ENCODE measurements around the gene CRKL. TPM values are rescaled to one million over a fixed set of nuclear protein-coding genes. Genes with fewer than 3 reads are reported as not detected.
"Not testable (repeated sequence)": the region's sequence is repeated elsewhere in the genome, so short reads cannot be mapped to it uniquely, and the experiment has no call there.

The CRKL gene
- total RNA-seq, 4 donors from 2014 or later: 38.5 to 47.8 (median 42.1) TPM

DNA sequence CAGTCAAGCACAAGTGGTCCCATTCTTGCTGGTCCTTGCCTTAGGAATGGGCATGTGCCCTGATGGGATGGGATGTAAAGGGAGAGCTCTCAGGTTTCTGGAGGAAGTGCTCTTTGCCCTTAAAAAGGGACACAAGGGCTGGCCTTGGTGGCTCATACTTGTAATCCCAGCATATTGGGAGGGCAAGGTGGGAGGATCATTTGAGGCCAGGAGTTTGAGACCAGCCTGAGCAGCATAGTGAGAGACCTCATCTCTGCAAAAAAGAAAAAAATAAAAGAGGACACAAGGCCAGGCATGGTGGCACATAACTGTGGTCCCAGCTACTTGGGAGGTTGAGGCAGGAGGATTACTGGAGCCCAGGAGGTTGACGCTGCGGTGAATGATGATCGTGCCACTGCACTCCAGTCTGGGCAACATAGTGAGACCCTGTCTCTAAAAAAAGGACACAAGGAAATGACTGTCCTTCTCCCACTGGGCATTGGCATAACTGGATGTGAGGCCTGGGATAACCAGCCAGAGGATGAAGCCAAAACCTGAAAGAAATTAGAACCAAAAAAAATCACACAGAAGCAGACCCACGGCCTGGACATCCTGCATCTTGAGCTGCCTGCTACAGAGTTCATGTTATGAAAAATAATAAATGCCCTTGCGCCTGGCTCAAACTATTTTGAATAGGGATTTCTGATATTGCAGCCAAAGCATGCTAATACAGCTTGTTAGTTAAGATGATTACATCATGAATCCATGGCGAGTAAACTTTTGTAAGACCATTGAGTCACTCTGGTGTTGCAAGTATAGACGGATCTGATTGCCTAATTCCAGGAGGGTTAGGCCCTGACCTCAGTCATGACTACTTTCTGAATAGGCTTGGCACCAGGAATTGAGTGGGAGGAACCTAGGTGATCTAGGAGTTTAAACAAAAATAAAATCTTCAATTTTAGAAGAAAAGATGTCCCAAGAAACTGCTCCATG is 12.9 kb upstream of the CRKL start:
- no peak for TF ChIP-seq POLR2A (IDR thresholded peaks at IDR 0.05)
- TF ChIP-seq, protein P1, sequence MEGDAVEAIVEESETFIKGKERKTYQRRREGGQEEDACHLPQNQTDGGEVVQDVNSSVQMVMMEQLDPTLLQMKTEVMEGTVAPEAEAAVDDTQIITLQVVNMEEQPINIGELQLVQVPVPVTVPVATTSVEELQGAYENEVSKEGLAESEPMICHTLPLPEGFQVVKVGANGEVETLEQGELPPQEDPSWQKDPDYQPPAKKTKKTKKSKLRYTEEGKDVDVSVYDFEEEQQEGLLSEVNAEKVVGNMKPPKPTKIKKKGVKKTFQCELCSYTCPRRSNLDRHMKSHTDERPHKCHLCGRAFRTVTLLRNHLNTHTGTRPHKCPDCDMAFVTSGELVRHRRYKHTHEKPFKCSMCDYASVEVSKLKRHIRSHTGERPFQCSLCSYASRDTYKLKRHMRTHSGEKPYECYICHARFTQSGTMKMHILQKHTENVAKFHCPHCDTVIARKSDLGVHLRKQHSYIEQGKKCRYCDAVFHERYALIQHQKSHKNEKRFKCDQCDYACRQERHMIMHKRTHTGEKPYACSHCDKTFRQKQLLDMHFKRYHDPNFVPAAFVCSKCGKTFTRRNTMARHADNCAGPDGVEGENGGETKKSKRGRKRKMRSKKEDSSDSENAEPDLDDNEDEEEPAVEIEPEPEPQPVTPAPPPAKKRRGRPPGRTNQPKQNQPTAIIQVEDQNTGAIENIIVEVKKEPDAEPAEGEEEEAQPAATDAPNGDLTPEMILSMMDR (IDR thresholded peaks at IDR 0.05): no peak
- WGBS, 2 donors: 85 to 90% methylated on average over 7 of the region's 7 CpGs
- no peak overlapping the region for H3K27ac ChIP-seq
- H3K36me3 ChIP-seq: no peaks in the 10 kb centered on the region
- no peaks in the 10 kb centered on the region for H3K4me1 ChIP-seq
- no peak for DNase-seq
- intact Hi-C loops (cut with DNase I): no loop called here
- H3K27me3 ChIP-seq: no peaks in the 10 kb centered on the region
- no peak overlapping the region for H3K4me3 ChIP-seq (replicated peaks in 1 of 3)
- H3K9me3 ChIP-seq: no peaks in the 10 kb centered on the region

DNA sequence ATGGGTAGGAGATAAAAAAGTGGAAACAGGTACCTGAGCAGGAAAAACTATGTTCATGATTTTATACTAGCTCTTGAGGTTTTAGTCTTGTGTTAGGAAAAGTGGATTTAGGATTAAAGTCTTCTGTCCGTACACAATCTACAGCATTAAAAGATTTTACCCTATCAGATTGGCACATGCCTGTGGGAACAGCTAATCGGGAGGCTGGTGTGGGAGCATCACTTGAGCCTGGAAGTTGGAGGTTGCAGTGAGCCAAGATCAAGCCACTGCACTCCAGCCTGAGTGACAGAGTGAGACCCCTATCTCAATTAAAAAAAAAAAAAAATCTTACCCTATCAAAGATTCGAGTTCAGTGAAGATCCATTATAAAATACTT is 12.2 kb upstream of the CRKL start:
- no peak for DNase-seq
- Histone ChIP-seq H3K4me3 (replicated peaks in 1 of 3) (no peak overlapping the region), H3K27ac (no peak overlapping the region), H3K4me1 (no peaks in the 10 kb centered on the region), H3K9me3 (no peaks in the 10 kb centered on the region), H3K36me3 (no peaks in the 10 kb centered on the region), H3K27me3 (no peaks in the 10 kb centered on the region)
- intact Hi-C loops (cut with DNase I): no loop called here
- TF ChIP-seq, protein P1 (IDR thresholded peaks at IDR 0.05): no peak
- 76 to 85% methylated on average over 3 of the region's 3 CpGs for WGBS, 2 donors

DNA sequence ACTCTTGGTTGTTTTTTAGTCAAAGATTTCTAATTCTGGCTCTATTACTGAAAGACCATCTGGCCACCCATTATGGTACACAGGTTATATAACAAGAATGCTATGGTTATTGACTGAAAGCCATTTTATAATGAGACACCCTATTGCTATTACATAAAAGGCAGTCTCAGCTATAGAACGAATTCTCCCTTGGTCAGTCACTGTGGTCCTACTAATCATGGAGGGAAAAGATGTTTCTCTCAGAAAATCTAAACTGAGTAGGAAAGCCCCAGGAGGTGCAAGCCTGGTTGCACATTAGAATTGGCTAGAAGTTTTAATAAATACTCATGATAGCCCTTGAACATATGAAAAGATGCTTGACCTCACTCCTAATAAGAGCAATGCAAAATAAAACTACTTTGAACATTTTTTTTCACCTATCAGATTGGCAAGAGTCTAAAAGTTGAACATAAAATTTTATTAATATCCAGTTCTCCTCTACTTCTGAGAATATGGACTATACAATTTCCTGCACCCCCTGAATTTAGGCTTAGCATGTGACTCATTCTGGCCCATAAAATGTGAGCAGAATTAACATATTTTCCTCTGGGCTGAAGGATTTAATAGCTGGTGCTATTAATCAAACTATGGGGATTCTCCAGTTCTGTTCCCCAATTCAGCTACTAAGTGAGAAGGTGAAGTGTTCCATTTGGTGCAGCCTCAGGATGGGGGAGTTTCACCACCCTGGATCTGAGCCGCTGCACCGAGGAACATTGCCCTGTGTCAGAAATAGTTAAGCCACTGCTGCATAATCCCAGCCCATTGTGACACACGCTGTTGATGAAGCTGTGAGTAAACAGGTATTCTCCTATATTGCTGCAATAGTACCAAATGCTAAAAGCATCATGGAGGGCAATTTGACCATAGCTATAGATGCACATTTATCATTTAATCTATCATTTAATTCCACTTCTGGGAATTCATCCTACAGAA is 11.5 kb upstream of the CRKL start:
- Histone ChIP-seq H3K4me3 (replicated peaks in 1 of 3) (no peak overlapping the region), H3K27ac (no peak overlapping the region), H3K4me1 (no peaks in the 10 kb centered on the region), H3K27me3 (no peaks in the 10 kb centered on the region), H3K36me3 (no peaks in the 10 kb centered on the region), H3K9me3 (no peaks in the 10 kb centered on the region)
- WGBS, 2 donors: 77% methylated on average over 4 of the region's 4 CpGs
- no peak for TF ChIP-seq POLR2A (IDR thresholded peaks at IDR 0.05)
- TF ChIP-seq, protein P1 (IDR thresholded peaks at IDR 0.05): no peak
- no peak for DNase-seq
- intact Hi-C loops (cut with DNase I): no loop called here

DNA sequence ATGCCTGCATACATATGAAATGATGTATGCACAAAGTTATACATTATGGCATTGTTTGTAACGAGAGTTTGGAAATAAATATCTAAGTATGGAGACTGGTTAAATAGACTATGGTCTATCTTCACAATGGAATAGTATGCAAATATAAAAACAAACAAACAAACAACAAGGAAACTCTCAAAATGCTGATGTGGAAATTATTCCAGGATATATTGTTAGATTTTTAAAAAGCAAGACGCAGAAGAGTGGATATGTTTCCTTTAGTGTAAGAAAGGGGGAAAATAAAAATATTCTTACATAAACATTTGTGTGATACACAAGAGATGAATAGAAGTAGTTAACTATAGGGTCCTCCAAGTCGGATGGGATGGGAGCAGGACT is 10.8 kb upstream of the CRKL start:
- intact Hi-C loops (cut with DNase I): no loop called here
- no peak for DNase-seq
- H3K27ac ChIP-seq: no peak overlapping the region
- H3K4me1 ChIP-seq: no peaks in the 10 kb centered on the region
- no peaks in the 10 kb centered on the region for H3K27me3 ChIP-seq
- no peaks in the 10 kb centered on the region for H3K9me3 ChIP-seq
- TF ChIP-seq, protein P1 (IDR thresholded peaks at IDR 0.05): no peak
- TF ChIP-seq POLR2A (IDR thresholded peaks at IDR 0.05): no peak
- 75 to 82% methylated on average over 3 of the region's 3 CpGs for WGBS, 2 donors
- no peaks in the 10 kb centered on the region for H3K36me3 ChIP-seq
- no peak overlapping the region for H3K4me3 ChIP-seq (replicated peaks in 1 of 3)

DNA sequence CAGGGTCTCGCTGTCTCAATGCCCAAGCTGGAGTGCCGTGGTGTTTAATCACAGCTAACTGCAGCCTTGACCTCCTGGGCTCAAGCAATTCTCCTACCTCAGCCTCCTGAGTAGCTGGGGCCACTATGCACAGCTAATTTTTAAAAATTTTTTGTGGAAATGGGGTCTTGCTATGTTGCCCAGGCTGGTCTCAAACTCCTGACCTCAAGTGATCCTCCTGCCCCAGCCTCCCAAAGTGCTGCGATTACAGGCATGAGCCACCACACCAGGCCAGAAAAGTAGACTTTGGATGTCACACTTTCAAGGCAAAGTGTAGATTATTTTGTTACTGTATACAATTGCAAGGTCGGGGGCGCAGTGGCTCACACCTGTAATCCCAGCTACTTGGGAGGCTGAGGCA is 8.5 kb upstream of the CRKL start:
- H3K27me3 ChIP-seq; H3K36me3 ChIP-seq; H3K4me3 ChIP-seq (replicated peaks in 1 of 3); H3K9me3 ChIP-seq; intact Hi-C loops (cut with DNase I); H3K27ac ChIP-seq; DNase-seq; H3K4me1 ChIP-seq: not testable (repeated sequence)
- 91 to 97% methylated on average over 5 of the region's 5 CpGs for WGBS, 2 donors
